K562 (cell line): ENCODE results near the gene RSU1. TPM values are rescaled to one million over a fixed set of nuclear protein-coding genes. Genes with fewer than 3 reads are reported as not detected.
A peak's percentile ranks its signal among the peaks of the same experiment; 100 is the strongest.

Experiments
- ATAC-seq: fragments of 200-7000 bp; cut with Tn5 transposase; 3 replicates; pipeline ENCODE4 v1.9.1; 2020; ENCODE audit warnings: moderate library complexity
- BruUV-seq: library from RNA; stranded (reverse); fragments of 400-500 nt; replicated peaks from 2 replicates; lab custom pipeline; 2021; lab: Mats Ljungman, UMichigan
- CTCF ChIA-PET: fragments of 300-600 bp; formaldehyde crosslinking; extraction: SDS; loops from one replicate; lab custom pipeline; 2021; ENCODE audit warnings: low intra/inter-chr PET ratio; lab: Yijun Ruan, JAX
- POLR2A ChIA-PET: fragments of 300-600, 350-650 bp; sonication (Branson Sonifier 250); formaldehyde crosslinking; extraction: SDS; loops from one replicate; lab custom pipeline; 2021; ENCODE audit warnings: antibody characterized with exemption, inconsistent platforms; lab: Yijun Ruan, JAX
- DNase-seq, 4 experiments: peaks; one replicate each; pipeline versions ENCODE4 v3.0.0 to v3.0.0-alpha.2; 2011 to 2018; ENCODE audit warnings: low spot score in 3 of 4, mixed read lengths in 3 of 4; ENCODE audit errors: extremely low read depth in 1 of 4
- FAIRE-seq: peaks from 2 replicates; lab custom pipeline; 2011; peaks lifted over from hg19 to GRCh38; lab: Jason Lieb, UNC
- H2AFZ ChIP-seq: 2 replicates; pipeline ENCODE4 v1.6.0; 2011; ENCODE audit warnings: low read depth, low read length, control low read depth, inconsistent platforms
- H3K27ac ChIP-seq: fragments of 200-600 bp; 3 replicates; pipeline ENCODE4 v1.8.0; 2011; ENCODE audit warnings: low read depth, mild to moderate bottlenecking, control low read depth, inconsistent platforms, low read length, moderate library complexity, mixed read lengths; ENCODE audit errors: extremely low read depth
- H3K27me3 ChIP-seq, 2 experiments: fragments of 300-600 bp in 1 of 2; 2 replicates in 1 of 2; 3 replicates in 1 of 2; pipeline versions ENCODE4 v1.6.0 to v1.8.0; 2011; ENCODE audit warnings: inconsistent platforms in 2 of 2, low read length in 2 of 2, mild to moderate bottlenecking in 1 of 2, mixed read lengths in 1 of 2, moderate library complexity in 1 of 2; ENCODE audit not compliant: control insufficient read depth in 2 of 2, insufficient read depth in 2 of 2
- H3K36me3 ChIP-seq: fragments of 300-600 bp; 3 replicates; pipeline ENCODE4 v1.8.0; 2011; ENCODE audit warnings: mild to moderate bottlenecking, low read length, inconsistent platforms; ENCODE audit not compliant: control insufficient read depth, insufficient read depth
- H3K4me1 ChIP-seq, 2 experiments: fragments of 200-600 bp in 1 of 2; replicated peaks in 1 of 2; 2 replicates in 1 of 2; 3 replicates in 1 of 2; pipeline versions ENCODE4 v1.5.1 to v1.8.0; 2011; ENCODE audit warnings: inconsistent platforms in 2 of 2, low read length in 2 of 2, mild to moderate bottlenecking in 1 of 2, mixed read lengths in 1 of 2, moderate library complexity in 1 of 2; ENCODE audit not compliant: control insufficient read depth in 2 of 2, insufficient read depth in 2 of 2
- H3K4me2 ChIP-seq: 2 replicates; pipeline ENCODE4 v1.6.1; 2011; ENCODE audit warnings: low read length, control low read depth, inconsistent platforms, mixed read lengths; ENCODE audit not compliant: insufficient read depth
- H3K4me3 ChIP-seq: fragments of 200-600 bp; sonication (generic), shearing (Covaris generic); 2 replicates; pipeline ENCODE4 v1.5.1; 2016; ENCODE audit warnings: control low read depth, inconsistent platforms
- H3K79me2 ChIP-seq: fragments of 200-600 bp; 3 replicates; pipeline ENCODE4 v1.8.0; 2011; ENCODE audit warnings: low read length, inconsistent platforms; ENCODE audit not compliant: control insufficient read depth, insufficient read depth
- H3K9ac ChIP-seq, 2 experiments: 2 replicates each; pipeline versions ENCODE4 v1.6.0 to v1.6.1; 2011; ENCODE audit warnings: low read depth in 2 of 2, low read length in 2 of 2, control low read depth in 1 of 2, inconsistent platforms in 1 of 2, mild to moderate bottlenecking in 1 of 2, mixed read lengths in 1 of 2; ENCODE audit not compliant: insufficient read depth in 1 of 2
- H3K9me1 ChIP-seq: one replicate; pipeline ENCODE4 v1.6.0; 2011; ENCODE audit warnings: inconsistent platforms, mild to moderate bottlenecking, low read length, moderate library complexity; ENCODE audit not compliant: control insufficient read depth, insufficient read depth
- H3K9me3 ChIP-seq: replicated peaks from 2 replicates; pipeline ENCODE4 v1.5.1; 2011; ENCODE audit warnings: low read depth, low read length, inconsistent platforms; ENCODE audit not compliant: control insufficient read depth, insufficient read depth
- H4K20me1 ChIP-seq: replicated peaks from 2 replicates; pipeline ENCODE4 v1.6.1; 2011; ENCODE audit warnings: low read length, inconsistent platforms, mixed read lengths; ENCODE audit not compliant: control insufficient read depth, insufficient read depth
- E2F4 ChIP-seq: sonication (generic); formaldehyde crosslinking; IDR thresholded peaks from 2 replicates; pipeline ENCODE4 v1.8.0; 2022; ENCODE audit warnings: mild to moderate bottlenecking, low read depth, missing genetic modification reagents
- EGR1 ChIP-seq: fragments of 450-650 bp; conservative IDR thresholded peaks from 2 replicates; pipeline ENCODE4 v1.6.1; 2017; ENCODE audit warnings: mild to moderate bottlenecking
- GATAD2A ChIP-seq: fragments of 450-650 bp; IDR thresholded peaks from 2 replicates; pipeline ENCODE4 v1.6.1; 2017
- HDAC3 ChIP-seq: fragments of 450-650 bp; IDR thresholded peaks from 2 replicates; pipeline ENCODE4 v1.6.1; 2018; ENCODE audit warnings: borderline replicate concordance, mild to moderate bottlenecking, moderate library complexity; ENCODE audit not compliant: partially characterized antibody
- HOMEZ ChIP-seq: fragments of 250-450 bp; sonication (Bioruptor Pico); IDR thresholded peaks from 2 replicates; pipeline ENCODE4 v1.4.0; 2020; ENCODE audit warnings: mild to moderate bottlenecking, moderate library complexity
- MLLT1 ChIP-seq, 2 experiments: fragments of 450-650 bp; IDR thresholded peaks; 2 replicates each; pipeline ENCODE4 v1.6.1; 2016
- POLR2AphosphoS2 ChIP-seq: IDR thresholded peaks from 2 replicates; pipeline ENCODE4 v1.6.1; 2012; ENCODE audit warnings: low read length, improper control_type of control experiment
- POU5F1 ChIP-seq: fragments of 150-350 bp; IDR thresholded peaks from 2 replicates; pipeline ENCODE4 v1.6.1; 2014; ENCODE audit warnings: borderline replicate concordance, low read length, low read depth, mild to moderate bottlenecking; ENCODE audit not compliant: partially characterized antibody
- PTTG1 ChIP-seq: fragments of 450-650 bp; IDR thresholded peaks from 2 replicates; pipeline ENCODE4 v1.6.1; 2016; ENCODE audit warnings: low read depth, mild to moderate bottlenecking, missing genetic modification characterization, missing compliant biosample characterization
- ZNF12 ChIP-seq: sonication (generic); formaldehyde crosslinking; IDR thresholded peaks from 2 replicates; pipeline ENCODE4 v1.4.0; 2020; ENCODE audit warnings: mild to moderate bottlenecking, missing genetic modification reagents
- ZNF24 ChIP-seq: fragments of 450-650 bp; IDR thresholded peaks from 2 replicates; pipeline ENCODE4 v1.6.1; 2016
- ZNF445 ChIP-seq: fragments of 250-450 bp; sonication (Bioruptor Pico); IDR thresholded peaks from 2 replicates; pipeline ENCODE4 v1.4.0; 2020; ENCODE audit warnings: low read depth, mild to moderate bottlenecking, moderate library complexity
- ZNF57 ChIP-seq: fragments of 450-650 bp; formaldehyde crosslinking; IDR thresholded peaks from 2 replicates; pipeline ENCODE4 v1.4.0; 2020; ENCODE audit warnings: mild to moderate bottlenecking, moderate library complexity
- ZNF785 ChIP-seq: fragments of 250-450 bp; sonication (Bioruptor Pico); IDR thresholded peaks from 2 replicates; pipeline ENCODE4 v1.4.0; 2020; ENCODE audit warnings: mild to moderate bottlenecking
- WGBS: fragments of 100-300 bp; shearing (Covaris generic); methylation state at CpG from one replicate; pipeline ENCODE4 v1.1.6; 2016; ENCODE audit warnings: low coverage, mixed read lengths; ENCODE audit not compliant: insufficient coverage; ENCODE audit errors: missing lambda C conversion rate; 5-methylcytosine and 5-hydroxymethylcytosine counted together
- in situ Hi-C: fragments of 300-500 bp; cut with MboI; formaldehyde crosslinking; loops from 4 replicates; pipeline ENCODE4 v1.15.0; 2018; ENCODE audit warnings: inconsistent platforms, mixed read lengths
- intact Hi-C: fragments of 100-400 bp; cut with micrococcal nuclease; formaldehyde crosslinking; loops from 2 replicates; pipeline ENCODE4 v1.14.2; 2022
- polyA plus RNA-seq, 8 experiments: library from polyadenylated mRNA; depleted of rRNA in 4 of 8; stranded (reverse) in 5 of 8; unstranded in 3 of 8; fragments of >200 nt; fragmentation: Nextera tagmentation in 2 of 8; fragmentation: Illumina TruSeq in 1 of 8; extraction: Ambion mirVana in 2 of 8; extraction: Trizol in 1 of 8; gene quantifications; 2 replicates each; pipeline versions ENCODE4 v1.2.1 to v1.2.3, GENCODE V29; 2011 to 2014; ENCODE audit warnings: inconsistent platforms in 1 of 8, missing spikeins in 1 of 8
- total RNA-seq, 7 experiments: library from RNA; depleted of rRNA in 6 of 7; stranded (reverse); fragments of >200 nt in 6 of 7; fragmentation: Illumina TruSeq in 2 of 7; extraction: Trizol in 2 of 7; gene quantifications; 2 replicates each; pipeline versions ENCODE4 v1.2.1 to v1.2.3, GENCODE V29; 2011 to 2021; ENCODE audit warnings: low replicate concordance in 1 of 7

The RSU1 gene
- total and polyA plus RNA-seq, 9 of the 15 experiments (the other 6 are each of a cell fraction or from before 2014, with no cell fraction given): 18.8 to 67.3 (median 31.5) TPM

GRCh38 chr10:16748749-16749148 is 68.5 kb downstream of the RSU1 start:
- WGBS: 69% methylated on average over 7 of the region's 7 CpGs
- Histone ChIP-seq H2AFZ (no peak overlapping the region), H3K4me2 (no peak overlapping the region), H3K9ac (no peak overlapping the region), H3K4me1 (no peaks in the 10 kb centered on the region), H3K9me3 (no peaks in the 10 kb centered on the region), H3K9me1 (no peaks in the 10 kb centered on the region), H3K27me3 (no peaks in the 10 kb centered on the region), H3K4me3 (no peak overlapping the region), H3K27ac (no peak overlapping the region), H4K20me1 (no peaks in the 10 kb centered on the region), H3K36me3 (no peaks in the 10 kb centered on the region), H3K79me2 (no peaks in the 10 kb centered on the region)
- FAIRE-seq (no peak), DNase-seq (no peak), ATAC-seq (no peak)
- ChIA-PET POLR2A (interaction anchor here (1.2 kb wide), 1 partner anchor 9 kb away, joined by 4 read pairs; no protein-coding TSS in a partner anchor), CTCF (no interaction called here)
- in situ Hi-C loops (no loop called here), intact Hi-C loops (no loop called here)
- peak; percentile 23; the same call in 1 of the 2 replicates for TF ChIP-seq ZNF24
- no peak for TF ChIP-seq E2F4 (CRISPR knock-in tag)
- no TSS peak for BruUV-seq

GRCh38 chr10:16746856-16747255 is 70.4 kb downstream of the RSU1 start:
- Histone ChIP-seq H3K9ac (no peak overlapping the region), H3K36me3 (no peaks in the 10 kb centered on the region), H3K4me2 (no peak overlapping the region), H3K27ac (no peak overlapping the region), H3K4me1 (no peaks in the 10 kb centered on the region), H3K9me3 (no peaks in the 10 kb centered on the region), H2AFZ (no peak overlapping the region), H4K20me1 (no peaks in the 10 kb centered on the region), H3K79me2 (no peaks in the 10 kb centered on the region), H3K9me1 (no peaks in the 10 kb centered on the region), H3K4me3 (no peak overlapping the region), H3K27me3 (no peaks in the 10 kb centered on the region)
- WGBS: 43% methylated on average over 6 of the region's 6 CpGs
- ChIA-PET CTCF (no interaction called here), POLR2A (no interaction called here)
- intact Hi-C loops: no loop called here
- no peak for FAIRE-seq
- ATAC-seq: no peak
- no peak for DNase-seq
- in situ Hi-C loops: no loop called here
- BruUV-seq: no TSS peak
- no peak for TF ChIP-seq PTTG1 (tag)
- no peak for TF ChIP-seq POU5F1
- no peak for TF ChIP-seq POLR2AphosphoS2
- TF ChIP-seq GATAD2A: no peak
- TF ChIP-seq ZNF785 (CRISPR knock-in tag): no peak
- TF ChIP-seq ZNF445 (CRISPR knock-in tag): no peak
- TF ChIP-seq ZNF12: no peak
- no peak for TF ChIP-seq HDAC3
- no peak for TF ChIP-seq ZNF57
- no peak for TF ChIP-seq HOMEZ (CRISPR knock-in tag)
- TF ChIP-seq EGR1: no peak
- no peak for TF ChIP-seq MLLT1 (IDR thresholded peaks at IDR 0.05)
